SK-N-SH (cell line): ENCODE results near the gene ATP1A4. TPM values are rescaled to one million over a fixed set of nuclear protein-coding genes. Genes with fewer than 3 reads are reported as not detected.

Experiments used
- CTCF ChIA-PET: fragments of 300-600, 350-600 bp; formaldehyde crosslinking; extraction: SDS; loops from one replicate; lab custom pipeline; 2021; lab: Yijun Ruan, JAX
- POLR2A ChIA-PET: fragments of 350-600 bp; sonication (Branson Sonifier 250); formaldehyde crosslinking; extraction: SDS; loops from one replicate; lab custom pipeline; 2020; ENCODE audit warnings: antibody characterized with exemption, inconsistent platforms; lab: Yijun Ruan, JAX
- DNase-seq: peaks from one replicate; pipeline ENCODE4 v3.0.0; 2012
- H2AFZ ChIP-seq: fragments of 200-600 bp; sonication (generic); 2 replicates; pipeline ENCODE4 v1.8.1; 2016; ENCODE audit warnings: antibody characterized with exemption, mild to moderate bottlenecking, low read depth
- H3F3A ChIP-seq: fragments of 200-600 bp; sonication (generic); replicated peaks from 2 replicates; pipeline ENCODE3; 2016; ENCODE audit warnings: antibody characterized with exemption, mild to moderate bottlenecking; ENCODE audit not compliant: insufficient read depth
- H3K27ac ChIP-seq, 2 experiments: fragments of 200-500 bp in 1 of 2; fragments of 200-600 bp in 1 of 2; sonication (Bioruptor generic) in 1 of 2; sonication (generic), shearing (Covaris generic) in 1 of 2; 2 replicates each; pipeline versions ENCODE4 v1.5.1 to v1.6.1; 2014 to 2016; ENCODE audit warnings: low read depth in 2 of 2, inconsistent platforms in 1 of 2, low read length in 1 of 2, mild to moderate bottlenecking in 1 of 2, mixed read lengths in 1 of 2
- H3K27me3 ChIP-seq: fragments of 200-600 bp; sonication (generic), shearing (Covaris generic); 2 replicates; pipeline ENCODE4 v1.6.1; 2016; ENCODE audit warnings: mixed run types; ENCODE audit not compliant: insufficient read depth
- H3K36me3 ChIP-seq, 2 experiments: fragments of 200-500 bp in 1 of 2; fragments of 200-600 bp in 1 of 2; sonication (Bioruptor generic) in 1 of 2; sonication (generic) in 1 of 2; replicated peaks in 1 of 2; 2 replicates each; pipeline versions ENCODE3 to v1.5.1; 2014 to 2016; ENCODE audit warnings: low read length in 1 of 2, mild to moderate bottlenecking in 1 of 2; ENCODE audit not compliant: insufficient read depth in 2 of 2, control insufficient read depth in 1 of 2
- H3K4me1 ChIP-seq, 2 experiments: fragments of 200-500 bp in 1 of 2; fragments of 200-600 bp in 1 of 2; sonication (Bioruptor generic) in 1 of 2; sonication (generic), shearing (Covaris generic) in 1 of 2; 2 replicates each; pipeline versions ENCODE4 v1.5.1 to v1.6.1; 2014 to 2016; ENCODE audit warnings: low read depth in 1 of 2, low read length in 1 of 2, mixed run types in 1 of 2; ENCODE audit not compliant: insufficient read depth in 2 of 2, control insufficient read depth in 1 of 2
- H3K4me2 ChIP-seq: fragments of 200-600 bp; sonication (generic), shearing (Covaris generic); 2 replicates; pipeline ENCODE4 v1.6.1; 2017; ENCODE audit warnings: mixed run types
- H3K4me3 ChIP-seq, 2 experiments: fragments of 200-500 bp in 1 of 2; fragments of 200-600 bp in 1 of 2; sonication (Bioruptor generic) in 1 of 2; sonication (generic), shearing (Covaris generic) in 1 of 2; 2 replicates each; pipeline versions ENCODE4 v1.5.1 to v1.8.1; 2014 to 2016; ENCODE audit warnings: low read depth in 2 of 2, inconsistent platforms in 1 of 2, low read length in 1 of 2, mild to moderate bottlenecking in 1 of 2, mixed read lengths in 1 of 2, moderate library complexity in 1 of 2
- H3K79me2 ChIP-seq: fragments of 200-600 bp; sonication (generic); 2 replicates; pipeline ENCODE4 v1.8.1; 2017; ENCODE audit warnings: mild to moderate bottlenecking; ENCODE audit not compliant: insufficient read depth
- H3K9ac ChIP-seq: fragments of 200-600 bp; sonication (generic); 2 replicates; pipeline ENCODE4 v1.6.1; 2017; ENCODE audit warnings: mixed run types
- H3K9me2 ChIP-seq: fragments of 200-600 bp; sonication (generic); 2 replicates; pipeline ENCODE4 v1.6.1; 2017; ENCODE audit warnings: mixed run types
- H3K9me3 ChIP-seq: fragments of 200-600 bp; sonication (generic); 2 replicates; pipeline ENCODE4 v1.6.1; 2017; ENCODE audit warnings: mixed run types, mild to moderate bottlenecking, moderate library complexity
- H4K20me1 ChIP-seq: fragments of 200-600 bp; sonication (generic); 2 replicates; pipeline ENCODE4 v1.6.1; 2017; ENCODE audit warnings: mild to moderate bottlenecking, mixed run types; ENCODE audit not compliant: insufficient read depth
- CTCF ChIP-seq: fragments of 200-600 bp; sonication (generic); IDR thresholded peaks from 2 replicates; pipeline ENCODE4 v1.6.1; 2017; ENCODE audit warnings: antibody characterized with exemption, mild to moderate bottlenecking, moderate library complexity
- EZH2phosphoT487 ChIP-seq: fragments of 200-600 bp; sonication (generic); IDR thresholded peaks from 2 replicates; pipeline ENCODE4 v1.6.1; 2017; ENCODE audit warnings: low read depth, mixed run types, mild to moderate bottlenecking, antibody characterized with exemption, moderate library complexity, borderline replicate concordance
- FOSL2 ChIP-seq: IDR thresholded peaks from 2 replicates; pipeline ENCODE4 v1.4.0; 2012; ENCODE audit warnings: low read depth, mild to moderate bottlenecking, moderate library complexity, borderline replicate concordance
- GABPA ChIP-seq: IDR thresholded peaks from 2 replicates; pipeline ENCODE4 v1.4.0; 2012; ENCODE audit warnings: low read depth, mild to moderate bottlenecking
- GATA2 ChIP-seq: sonication (generic); formaldehyde crosslinking; IDR thresholded peaks from 2 replicates; pipeline ENCODE4 v1.5.0; 2020; ENCODE audit warnings: mild to moderate bottlenecking, missing genetic modification reagents
- JUND ChIP-seq: IDR thresholded peaks from 2 replicates; pipeline ENCODE4 v1.4.0; 2012
- MEF2A ChIP-seq: IDR thresholded peaks from 2 replicates; pipeline ENCODE4 v1.4.0; 2012; ENCODE audit warnings: low read depth, borderline replicate concordance
- RAD21 ChIP-seq: IDR thresholded peaks from 2 replicates; pipeline ENCODE4 v1.6.1; 2012; ENCODE audit warnings: mild to moderate bottlenecking, low read length
- SIN3A ChIP-seq: IDR thresholded peaks from 2 replicates; pipeline ENCODE4 v1.6.1; 2012; ENCODE audit warnings: low read depth, mild to moderate bottlenecking, low read length, moderate library complexity, borderline replicate concordance
- TAF1 ChIP-seq: IDR thresholded peaks from 2 replicates; pipeline ENCODE4 v1.6.1; 2012; ENCODE audit warnings: low read depth, mild to moderate bottlenecking, low read length, moderate library complexity, borderline replicate concordance
- TEAD4 ChIP-seq: IDR thresholded peaks from 2 replicates; pipeline ENCODE4 v1.4.0; 2012; ENCODE audit warnings: mild to moderate bottlenecking, borderline replicate concordance; ENCODE audit not compliant: insufficient read depth
- USF1 ChIP-seq: IDR thresholded peaks from 2 replicates; pipeline ENCODE4 v1.4.0; 2012; ENCODE audit warnings: low read depth, borderline replicate concordance
- WGBS: methylation state at CpG from one replicate; pipeline ENCODE4 v1.1.6; 2017; ENCODE audit warnings: low lambda C conversion rate; 5-methylcytosine and 5-hydroxymethylcytosine counted together
- polyA plus RNA-seq, 3 experiments: library from polyadenylated mRNA; depleted of rRNA; stranded (reverse); fragments of >200 nt; gene quantifications; 2 replicates each; pipeline ENCODE4 v1.2.3, GENCODE V29; 2012
- TF ChIP-seq, protein P1 (sequence below): IDR thresholded peaks from 2 replicates; pipeline ENCODE4 v1.6.1; 2012; ENCODE audit warnings: mild to moderate bottlenecking, low read depth, low read length, moderate library complexity
- TF ChIP-seq, protein P2 (sequence below): IDR thresholded peaks from 2 replicates; pipeline ENCODE4 v1.4.0; 2012; ENCODE audit warnings: low read depth, borderline replicate concordance

Gene ATP1A4
- polyA plus RNA-seq, 1 of the 3 experiments (the other 2 are of a cell fraction) = not detected

- peaks cover 56% of the 10 kb centered on the region for H4K20me1 ChIP-seq
- ChIA-PET CTCF (interaction anchor here (1.2 to 13.6 kb wide), 8 partner anchors 9 to 132 kb away, joined by 3 to 137 read pairs (median 14); no protein-coding TSS in a partner anchor), POLR2A (interaction anchor here (1.8 kb wide), 1 partner anchor 8 kb away, joined by 6 read pairs; no protein-coding TSS in a partner anchor)
- peak; percentile 44 for DNase-seq
- H3K4me1 ChIP-seq = peaks cover 40 to 53% of the 10 kb centered on the region in 2 experiments
- H3K4me2 ChIP-seq = no peak overlapping the region
- H3K79me2 ChIP-seq = peaks cover 59% of the 10 kb centered on the region
- TF ChIP-seq JUND (no peak), TEAD4 (no peak), MEF2A (no peak), FOSL2 (no peak), TAF1 (no peak), GATA2 (CRISPR knock-in tag) (no peak), EZH2phosphoT487 (no peak), SIN3A (no peak), CTCF (no peak), RAD21 (no peak), GABPA (no peak), USF1 (no peak)
- TF ChIP-seq, protein P1, sequence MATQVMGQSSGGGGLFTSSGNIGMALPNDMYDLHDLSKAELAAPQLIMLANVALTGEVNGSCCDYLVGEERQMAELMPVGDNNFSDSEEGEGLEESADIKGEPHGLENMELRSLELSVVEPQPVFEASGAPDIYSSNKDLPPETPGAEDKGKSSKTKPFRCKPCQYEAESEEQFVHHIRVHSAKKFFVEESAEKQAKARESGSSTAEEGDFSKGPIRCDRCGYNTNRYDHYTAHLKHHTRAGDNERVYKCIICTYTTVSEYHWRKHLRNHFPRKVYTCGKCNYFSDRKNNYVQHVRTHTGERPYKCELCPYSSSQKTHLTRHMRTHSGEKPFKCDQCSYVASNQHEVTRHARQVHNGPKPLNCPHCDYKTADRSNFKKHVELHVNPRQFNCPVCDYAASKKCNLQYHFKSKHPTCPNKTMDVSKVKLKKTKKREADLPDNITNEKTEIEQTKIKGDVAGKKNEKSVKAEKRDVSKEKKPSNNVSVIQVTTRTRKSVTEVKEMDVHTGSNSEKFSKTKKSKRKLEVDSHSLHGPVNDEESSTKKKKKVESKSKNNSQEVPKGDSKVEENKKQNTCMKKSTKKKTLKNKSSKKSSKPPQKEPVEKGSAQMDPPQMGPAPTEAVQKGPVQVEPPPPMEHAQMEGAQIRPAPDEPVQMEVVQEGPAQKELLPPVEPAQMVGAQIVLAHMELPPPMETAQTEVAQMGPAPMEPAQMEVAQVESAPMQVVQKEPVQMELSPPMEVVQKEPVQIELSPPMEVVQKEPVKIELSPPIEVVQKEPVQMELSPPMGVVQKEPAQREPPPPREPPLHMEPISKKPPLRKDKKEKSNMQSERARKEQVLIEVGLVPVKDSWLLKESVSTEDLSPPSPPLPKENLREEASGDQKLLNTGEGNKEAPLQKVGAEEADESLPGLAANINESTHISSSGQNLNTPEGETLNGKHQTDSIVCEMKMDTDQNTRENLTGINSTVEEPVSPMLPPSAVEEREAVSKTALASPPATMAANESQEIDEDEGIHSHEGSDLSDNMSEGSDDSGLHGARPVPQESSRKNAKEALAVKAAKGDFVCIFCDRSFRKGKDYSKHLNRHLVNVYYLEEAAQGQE = no peak
- TF ChIP-seq, protein P2, sequence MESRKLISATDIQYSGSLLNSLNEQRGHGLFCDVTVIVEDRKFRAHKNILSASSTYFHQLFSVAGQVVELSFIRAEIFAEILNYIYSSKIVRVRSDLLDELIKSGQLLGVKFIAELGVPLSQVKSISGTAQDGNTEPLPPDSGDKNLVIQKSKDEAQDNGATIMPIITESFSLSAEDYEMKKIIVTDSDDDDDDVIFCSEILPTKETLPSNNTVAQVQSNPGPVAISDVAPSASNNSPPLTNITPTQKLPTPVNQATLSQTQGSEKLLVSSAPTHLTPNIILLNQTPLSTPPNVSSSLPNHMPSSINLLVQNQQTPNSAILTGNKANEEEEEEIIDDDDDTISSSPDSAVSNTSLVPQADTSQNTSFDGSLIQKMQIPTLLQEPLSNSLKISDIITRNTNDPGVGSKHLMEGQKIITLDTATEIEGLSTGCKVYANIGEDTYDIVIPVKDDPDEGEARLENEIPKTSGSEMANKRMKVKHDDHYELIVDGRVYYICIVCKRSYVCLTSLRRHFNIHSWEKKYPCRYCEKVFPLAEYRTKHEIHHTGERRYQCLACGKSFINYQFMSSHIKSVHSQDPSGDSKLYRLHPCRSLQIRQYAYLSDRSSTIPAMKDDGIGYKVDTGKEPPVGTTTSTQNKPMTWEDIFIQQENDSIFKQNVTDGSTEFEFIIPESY = no peak
- no peaks in the 10 kb centered on the region for H3K9me2 ChIP-seq
- no peak overlapping the region for H2AFZ ChIP-seq
- H3K9me3 ChIP-seq = no peaks in the 10 kb centered on the region
- peaks cover 32% of the 10 kb centered on the region for H3F3A ChIP-seq
- no peak overlapping the region for H3K9ac ChIP-seq
- peaks cover 67 to 81% of the 10 kb centered on the region in 2 experiments for H3K36me3 ChIP-seq
- 87% methylated on average over 10 of the region's 10 CpGs for WGBS
- no peak overlapping the region for H3K4me3 ChIP-seq
- H3K27ac ChIP-seq = peak overlapping the region; percentile 43 to 67
- no peaks in the 10 kb centered on the region for H3K27me3 ChIP-seq
Measured at GRCh38 chr1:160211046-160211790, 59.8 kb downstream of the ATP1A4 start.
